Measurements from ENCODE around the gene BACE1.

GRCh38 chr11:117284053-117284452 lies 32.0 kb downstream of the BACE1 start:
- TF ChIP-seq CTCF (IDR thresholded peaks at IDR 0.05; ENCODE audit: insufficient read depth, low read depth, low read length) (no peak), EZH2 (IDR thresholded peaks at IDR 0.05; ENCODE audit: insufficient read depth, low read length) (no peak)

Data from astrocyte (in vitro differentiated cells and primary cell).